Spleen (tissue), 11 donors: ENCODE results near the gene MBLAC1. TPM values are rescaled to one million over a fixed set of nuclear protein-coding genes. Genes with fewer than 3 reads are reported as not detected.
A peak's percentile ranks its signal among the peaks of the same experiment; 100 is the strongest.

Experiments
- DNase-seq: peaks from one replicate; pipeline ENCODE4 v3.0.0-alpha.2; 2020
- H3K27ac ChIP-seq, 8 donors: fragments of 200-600 bp; sonication (generic) in 7 of 8; 1 replicate in 4 of 8; 2 replicates in 4 of 8; pipeline versions ENCODE4 v1.5.0 to v1.8.0; 2016 to 2021; ENCODE audit warnings: inconsistent platforms in 4 of 8, mild to moderate bottlenecking in 4 of 8, moderate library complexity in 1 of 8
- H3K27me3 ChIP-seq, 7 donors: fragments of 200-600 bp; sonication (generic) in 6 of 7; replicated peaks in 1 of 7; 1 replicate in 4 of 7; 2 replicates in 3 of 7; pipeline versions ENCODE4 v1.5.0 to v1.8.0; 2016 to 2021; ENCODE audit warnings: inconsistent platforms in 3 of 7, mild to moderate bottlenecking in 1 of 7
- H3K36me3 ChIP-seq, 6 donors: fragments of 200-600 bp; sonication (generic) in 5 of 6; 1 replicate in 4 of 6; 2 replicates in 2 of 6; pipeline versions ENCODE4 v1.5.0 to v1.8.0; 2016 to 2021; ENCODE audit warnings: inconsistent platforms in 2 of 6
- H3K4me1 ChIP-seq, 6 donors: fragments of 200-600 bp; sonication (generic) in 5 of 6; 1 replicate in 3 of 6; 2 replicates in 3 of 6; pipeline versions ENCODE4 v1.5.0 to v1.8.0; 2016 to 2021; ENCODE audit warnings: inconsistent platforms in 3 of 6
- H3K4me3 ChIP-seq, 8 donors: fragments of 200-600 bp; sonication (generic) in 7 of 8; 1 replicate in 4 of 8; 2 replicates in 4 of 8; pipeline versions ENCODE4 v1.5.0 to v1.8.0; 2016 to 2021; ENCODE audit warnings: inconsistent platforms in 4 of 8, mild to moderate bottlenecking in 4 of 8, moderate library complexity in 2 of 8
- H3K9me3 ChIP-seq, 8 donors: fragments of 200-600 bp; sonication (generic) in 7 of 8; 1 replicate in 4 of 8; 2 replicates in 4 of 8; pipeline versions ENCODE4 v1.5.0 to v1.8.0; 2016 to 2021; ENCODE audit warnings: inconsistent platforms in 4 of 8
- POLR2A ChIP-seq, 3 donors: fragments of 450-650 bp; IDR thresholded peaks; one replicate each; pipeline ENCODE4 v1.5.1; 2017; ENCODE audit warnings: antibody characterized with exemption in 3 of 3, mild to moderate bottlenecking in 1 of 3
- POLR2AphosphoS5 ChIP-seq, 3 donors: sonication (generic); formaldehyde crosslinking; IDR thresholded peaks; one replicate each; pipeline ENCODE4 v1.5.1; 2017; ENCODE audit warnings: antibody characterized with exemption in 3 of 3
- WGBS, 5 donors: extraction: QIAGEN DNeasy Blood & Tissue Kit in 3 of 5; methylation state at CpG; one replicate each; pipeline versions ENCODE4 v1.1.5 to v1.1.7; 2013 to 2018; 5-methylcytosine and 5-hydroxymethylcytosine counted together
- intact Hi-C: fragments of 100-400 bp; cut with DNase I; formaldehyde crosslinking; loops from one replicate; pipeline ENCODE4 v1.15.0; 2023; ENCODE audit warnings: low total_unique reads
- polyA plus RNA-seq, 3 donors: library from polyadenylated mRNA; stranded (reverse); fragments of 200-250 nt; gene quantifications; one replicate each; pipeline ENCODE4 v1.2.1, GENCODE V29; 2013
- total RNA-seq, 7 donors: library from RNA; depleted of rRNA in 3 of 7; stranded (reverse); fragments of >200 nt in 3 of 7; fragmentation: NEBNext Ultra II Directional in 4 of 7; extraction: Animal tissue kit (Norgen Biotek cat#: 25700) in 4 of 7; gene quantifications; one replicate each; pipeline versions ENCODE4 v1.1.0 to v1.2.1, GENCODE V29; 2016 to 2021
- TF ChIP-seq, protein P1 (sequence below), 11 experiments: fragments of 200-600 bp in 7 of 11; fragments of 450-650 bp in 4 of 11; sonication (generic) in 4 of 11; IDR thresholded peaks in 8 of 11; conservative IDR thresholded peaks in 3 of 11; 1 replicate in 7 of 11; 2 replicates in 4 of 11; pipeline versions ENCODE4 v1.4.0 to v1.8.0; 2016 to 2021; ENCODE audit warnings: antibody characterized with exemption in 11 of 11, inconsistent platforms in 4 of 11, mild to moderate bottlenecking in 1 of 11
- donor health status: healthy with polysubstance abuse.
- donor health status: DM: no; HTN: no; CAD: no; lungs with moderate emphysema.
- donor health status: DM: no; HTN: no; CAD: no.
- donor health status: Bipolar disorder and iron deficiency.
- donor health status: healthy.
- donor health status: DM: no; HTN: no; CAD: no.
- donor health status: DM: yes; HTN: yes; CAD: no.

Gene MBLAC1
- total and polyA plus RNA-seq, 10 donors: 1.7 to 4.4 (median 2.2) TPM

DNA sequence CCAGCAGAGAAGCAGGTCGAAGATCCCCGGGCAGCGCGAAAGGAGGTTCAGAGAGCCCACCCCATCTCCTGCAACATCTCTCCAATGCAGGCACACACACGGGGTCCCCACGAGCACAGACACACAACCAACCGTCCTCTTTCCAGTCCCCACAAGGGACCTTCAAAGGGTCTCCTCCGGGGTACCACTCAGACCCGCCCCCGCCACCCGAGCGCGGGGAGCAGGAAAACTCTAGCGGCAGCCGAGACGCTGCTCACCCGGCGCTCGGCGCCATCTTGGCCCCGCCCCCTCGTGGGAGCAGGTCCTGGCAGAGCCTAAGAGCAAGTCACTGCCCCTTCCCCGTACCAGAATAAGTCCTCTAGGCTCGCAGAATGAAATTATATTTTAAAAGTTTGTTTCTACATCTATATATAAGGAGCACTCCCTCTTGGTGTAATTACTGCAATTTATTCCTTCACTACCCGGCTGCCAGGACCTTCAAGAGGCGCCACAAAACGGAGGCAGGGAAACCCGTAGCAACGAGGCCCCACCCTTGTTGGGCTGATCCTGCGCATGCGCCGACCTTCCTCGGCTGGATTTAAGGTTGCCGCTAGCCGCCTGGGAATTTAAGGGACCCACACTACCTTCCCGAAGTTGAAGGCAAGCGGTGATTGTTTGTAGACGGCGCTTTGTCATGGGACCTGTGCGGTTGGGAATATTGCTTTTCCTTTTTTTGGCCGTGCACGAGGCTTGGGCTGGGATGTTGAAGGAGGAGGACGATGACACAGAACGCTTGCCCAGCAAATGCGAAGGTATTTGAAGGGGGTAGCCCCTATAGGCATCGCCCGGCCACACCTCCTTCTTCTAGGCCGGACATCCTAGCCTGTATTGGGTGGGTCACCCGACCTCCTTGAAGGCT is 7.4 kb upstream of the MBLAC1 start, which contains the start of the genes CNPY4 and TAF6:
Gene CNPY4 (plus strand): TSS at position 563 of the 898 bp plus-strand sequence. CDS start 111 bp downstream, at position 674.
Gene TAF6 (minus strand): TSS at position 287 of the 898 bp plus-strand sequence. CDS start 5,149 bp downstream, outside the sequence.
- 0 to 1% (median 0%) methylated on average over 30 to 49 of the region's 49 CpGs for WGBS, 5 donors
- H3K27ac ChIP-seq: peak within 1 kb of the TSS; percentile 87 to 96 (median 90)
- TF ChIP-seq POLR2A (IDR thresholded peaks at IDR 0.05) (peak in 1 of 3 donors; percentile 32), POLR2AphosphoS5 (IDR thresholded peaks at IDR 0.05) (peak; percentile 88 to 92 (median 90))
- TF ChIP-seq, protein P1, sequence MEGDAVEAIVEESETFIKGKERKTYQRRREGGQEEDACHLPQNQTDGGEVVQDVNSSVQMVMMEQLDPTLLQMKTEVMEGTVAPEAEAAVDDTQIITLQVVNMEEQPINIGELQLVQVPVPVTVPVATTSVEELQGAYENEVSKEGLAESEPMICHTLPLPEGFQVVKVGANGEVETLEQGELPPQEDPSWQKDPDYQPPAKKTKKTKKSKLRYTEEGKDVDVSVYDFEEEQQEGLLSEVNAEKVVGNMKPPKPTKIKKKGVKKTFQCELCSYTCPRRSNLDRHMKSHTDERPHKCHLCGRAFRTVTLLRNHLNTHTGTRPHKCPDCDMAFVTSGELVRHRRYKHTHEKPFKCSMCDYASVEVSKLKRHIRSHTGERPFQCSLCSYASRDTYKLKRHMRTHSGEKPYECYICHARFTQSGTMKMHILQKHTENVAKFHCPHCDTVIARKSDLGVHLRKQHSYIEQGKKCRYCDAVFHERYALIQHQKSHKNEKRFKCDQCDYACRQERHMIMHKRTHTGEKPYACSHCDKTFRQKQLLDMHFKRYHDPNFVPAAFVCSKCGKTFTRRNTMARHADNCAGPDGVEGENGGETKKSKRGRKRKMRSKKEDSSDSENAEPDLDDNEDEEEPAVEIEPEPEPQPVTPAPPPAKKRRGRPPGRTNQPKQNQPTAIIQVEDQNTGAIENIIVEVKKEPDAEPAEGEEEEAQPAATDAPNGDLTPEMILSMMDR (IDR thresholded peaks at IDR 0.05 in 8 of 11, conservative IDR thresholded peaks at IDR 0.05 in 3 of 11): peak in 5 of 11 experiments; percentile 8 to 34 (median 14)

DNA sequence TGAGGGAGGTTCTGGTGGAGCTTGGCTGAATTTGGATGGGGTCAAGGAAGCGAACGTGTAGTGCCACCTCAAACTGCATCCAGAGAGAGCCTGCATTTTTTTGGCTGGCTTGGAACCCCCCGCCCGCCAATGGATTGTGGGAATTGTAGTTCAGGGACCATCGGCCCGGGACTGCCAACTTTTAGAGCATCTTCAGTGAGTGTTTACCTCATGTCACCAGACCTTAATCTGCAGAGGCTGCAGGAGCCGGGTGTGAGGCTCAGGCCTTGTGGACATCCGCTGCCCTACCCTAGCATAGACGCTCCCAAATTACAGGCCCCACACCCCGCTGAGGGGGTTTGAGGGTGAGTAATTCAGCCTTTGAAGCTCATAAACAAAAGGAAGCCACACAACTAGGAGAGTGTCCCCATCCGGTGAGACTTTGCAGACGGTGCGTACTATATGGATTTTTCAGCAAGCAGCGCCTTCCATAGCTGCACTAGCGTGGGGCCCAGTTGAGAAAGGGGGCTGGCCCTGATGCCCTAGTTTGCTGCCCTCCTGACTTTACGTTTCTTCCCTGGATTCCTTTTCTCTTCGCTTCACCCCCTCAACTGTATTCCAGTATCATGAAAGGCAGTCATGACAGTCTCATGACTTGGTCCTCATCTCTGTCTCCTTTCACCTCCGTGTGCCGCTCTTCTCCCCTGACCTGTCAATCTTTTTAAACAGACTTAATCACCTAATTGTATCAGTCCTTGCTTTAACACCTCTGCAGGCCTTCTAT is 6.6 kb upstream of the MBLAC1 start:
- Histone ChIP-seq H3K27me3 (no peaks in the 10 kb centered on the region), H3K4me3 (peak overlapping the region; percentile 72 to 94 (median 88)), H3K27ac (peak overlapping the region; percentile 40 to 96 (median 89)), H3K4me1 (peaks cover 18 to 75% (median 41%) of the 10 kb centered on the region in 6 donors), H3K36me3 (peaks cover 0 to 31% (median 2%) of the 10 kb centered on the region in 6 donors), H3K9me3 (no peaks in the 10 kb centered on the region)
- DNase-seq: peak; percentile 86
- TF ChIP-seq, protein P1 (IDR thresholded peaks at IDR 0.05 in 8 of 11, conservative IDR thresholded peaks at IDR 0.05 in 3 of 11): no peak
- TF ChIP-seq POLR2A (IDR thresholded peaks at IDR 0.05) (no peak), POLR2AphosphoS5 (IDR thresholded peaks at IDR 0.05) (no peak)
- intact Hi-C loops: no loop called here
- 24 to 46% (median 26%) methylated on average over 11 to 19 of the region's 19 CpGs for WGBS, 5 donors

More for the DNA sequence above, 7.4 kb upstream of the MBLAC1 start, which contains the start of the genes CNPY4 and TAF6:
- Histone ChIP-seq H3K9me3 (no peaks in the 10 kb centered on the region), H3K4me1 (peaks cover 16 to 67% (median 33%) of the 10 kb centered on the region in 6 donors), H3K36me3 (peaks cover 0 to 31% (median 6%) of the 10 kb centered on the region in 6 donors), H3K4me3 (peak within 1 kb of the TSS; percentile 75 to 94 (median 90)), H3K27me3 (no peaks in the 10 kb centered on the region)
- intact Hi-C loops: no loop called here
- DNase-seq: peak; percentile 98

DNA sequence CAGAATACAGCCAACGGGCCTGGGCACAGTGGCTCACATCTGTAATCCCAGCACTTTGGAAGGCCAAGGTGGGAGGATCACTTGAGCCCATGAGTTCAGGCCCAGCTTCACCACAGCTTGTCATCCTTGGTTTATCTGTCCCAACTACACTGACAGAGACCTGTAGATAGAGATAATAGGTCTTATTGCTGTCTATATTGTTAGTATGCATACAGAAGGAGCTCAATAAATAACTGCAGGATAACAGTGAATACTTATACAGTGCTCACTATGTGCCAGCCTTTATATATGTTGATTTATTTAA is 6.1 kb upstream of the MBLAC1 start:
- 38 to 71% (median 48%) methylated on average over 1 of the region's 1 CpG for WGBS, 5 donors
- H3K27me3 ChIP-seq: no peaks in the 10 kb centered on the region
- no peak for DNase-seq
- H3K4me3 ChIP-seq: peak overlapping the region in 5 of 8 donors; percentile 75 to 93 (median 92)
- no peak for TF ChIP-seq POLR2A (IDR thresholded peaks at IDR 0.05)
- TF ChIP-seq, protein P1 (IDR thresholded peaks at IDR 0.05 in 8 of 11, conservative IDR thresholded peaks at IDR 0.05 in 3 of 11): no peak
- TF ChIP-seq POLR2AphosphoS5 (IDR thresholded peaks at IDR 0.05): no peak
- peak overlapping the region; percentile 40 to 96 (median 89) for H3K27ac ChIP-seq
- peaks cover 22 to 81% (median 47%) of the 10 kb centered on the region in 6 donors for H3K4me1 ChIP-seq
- peaks cover 0 to 29% (median 0%) of the 10 kb centered on the region in 6 donors for H3K36me3 ChIP-seq
- intact Hi-C loops: no loop called here
- H3K9me3 ChIP-seq: no peaks in the 10 kb centered on the region
